Ishikawa (cell line): ENCODE data around the gene TMPRSS6.

Source experiments
- CEBPB ChIP-seq: IDR thresholded peaks from 2 replicates; pipeline ENCODE4 v1.6.1; 2012
- CREB1 ChIP-seq: IDR thresholded peaks from 2 replicates; pipeline ENCODE4 v1.6.1; 2012; ENCODE audit warnings: low read depth
- FOXM1 ChIP-seq: IDR thresholded peaks from 2 replicates; pipeline ENCODE4 v1.6.1; 2012; ENCODE audit warnings: low read depth, borderline replicate concordance
- MAX ChIP-seq: IDR thresholded peaks from 2 replicates; pipeline ENCODE4 v1.6.1; 2012
- TEAD4 ChIP-seq: IDR thresholded peaks from 2 replicates; pipeline ENCODE4 v1.6.1; 2012
- YY1 ChIP-seq: IDR thresholded peaks from 2 replicates; pipeline ENCODE4 v1.6.1; 2012; ENCODE audit warnings: low read depth

- TF ChIP-seq CEBPB (no peak), CREB1 (no peak), YY1 (no peak), MAX (no peak), FOXM1 (no peak), TEAD4 (no peak)
These were observed 61.4 kb downstream of the TMPRSS6 start for GRCh38 chr22:37048133-37048532.
